Hepatocyte (in vitro differentiated cells): ENCODE data around the gene MYO1H. TPM values are rescaled to one million over a fixed set of nuclear protein-coding genes. Genes with fewer than 3 reads are reported as not detected.

ENCODE experiments used
- DNase-seq: peaks from one replicate; pipeline ENCODE4 v3.0.0-alpha.2; 2016; ENCODE audit warnings: low spot score
- H2AFZ ChIP-seq: fragments of 200-600 bp; sonication (generic); 2 replicates; pipeline ENCODE4 v1.6.0; 2016; ENCODE audit warnings: antibody characterized with exemption, mild to moderate bottlenecking
- H3K27ac ChIP-seq: fragments of 200-600 bp; sonication (generic); 2 replicates; pipeline ENCODE4 v1.5.1; 2016; ENCODE audit warnings: mild to moderate bottlenecking
- H3K27me3 ChIP-seq: fragments of 200-600 bp; sonication (generic); 2 replicates; pipeline ENCODE4 v1.6.1; 2016
- H3K36me3 ChIP-seq: fragments of 200-600 bp; sonication (generic); replicated peaks from 2 replicates; pipeline ENCODE4 v1.5.1; 2016; ENCODE audit warnings: low read depth; ENCODE audit not compliant: insufficient read depth
- H3K4me1 ChIP-seq: fragments of 200-600 bp; sonication (generic); 2 replicates; pipeline ENCODE4 v1.5.1; 2016; ENCODE audit warnings: mild to moderate bottlenecking, moderate library complexity; ENCODE audit not compliant: insufficient read depth
- H3K4me2 ChIP-seq: fragments of 200-600 bp; sonication (generic); 2 replicates; pipeline ENCODE4 v1.6.0; 2016
- H3K4me3 ChIP-seq: fragments of 200-600 bp; sonication (generic); 2 replicates; pipeline ENCODE4 v1.5.1; 2016; ENCODE audit warnings: mild to moderate bottlenecking
- H3K79me2 ChIP-seq: fragments of 200-600 bp; sonication (generic); 2 replicates; pipeline ENCODE4 v1.6.0; 2017; ENCODE audit warnings: mild to moderate bottlenecking
- H3K9me2 ChIP-seq: fragments of 200-600 bp; sonication (generic); replicated peaks from 2 replicates; pipeline ENCODE4 v1.6.0; 2017; ENCODE audit warnings: mild to moderate bottlenecking; ENCODE audit not compliant: insufficient read depth
- H3K9me3 ChIP-seq: fragments of 200-600 bp; sonication (generic); 2 replicates; pipeline ENCODE4 v1.5.1; 2016; ENCODE audit warnings: low read depth, mild to moderate bottlenecking
- H4K20me1 ChIP-seq: fragments of 200-600 bp; sonication (generic); 2 replicates; pipeline ENCODE4 v1.6.0; 2016; ENCODE audit warnings: mild to moderate bottlenecking; ENCODE audit not compliant: insufficient read depth, poor library complexity, severe bottlenecking
- EZH2 ChIP-seq: fragments of 200-600 bp; sonication (generic); IDR thresholded peaks from 2 replicates; pipeline ENCODE4 v1.6.1; 2016; ENCODE audit warnings: antibody characterized with exemption, mild to moderate bottlenecking, borderline replicate concordance
- EZH2phosphoT487 ChIP-seq: fragments of 200-600 bp; sonication (generic); IDR thresholded peaks from one replicate; pipeline ENCODE4 v1.6.1; 2018; ENCODE audit warnings: antibody characterized with exemption, mild to moderate bottlenecking, low read depth, moderate library complexity; ENCODE audit not compliant: unreplicated experiment, severe bottlenecking
- WGBS: methylation state at CpG from one replicate; pipeline ENCODE4 v1.1.6; 2016; ENCODE audit warnings: low lambda C conversion rate; ENCODE audit errors: missing lambda C conversion rate; 5-methylcytosine and 5-hydroxymethylcytosine counted together
- polyA plus RNA-seq: library from polyadenylated mRNA; unstranded; fragments of >200 nt; fragmentation: Nextera tagmentation; extraction: Ambion mirVana; gene quantifications from 2 replicates; pipeline ENCODE4 v1.2.1, GENCODE V29; 2016
- total RNA-seq: library from RNA; depleted of rRNA; stranded (reverse); fragments of >200 nt; gene quantifications from 2 replicates; pipeline ENCODE4 v1.2.3, GENCODE V29; 2014
- TF ChIP-seq, protein P1 (sequence below): fragments of 200-600 bp; sonication (generic); IDR thresholded peaks from 2 replicates; pipeline ENCODE4 v1.5.1; 2016; ENCODE audit warnings: antibody characterized with exemption, mild to moderate bottlenecking; ENCODE audit not compliant: poor library complexity

MYO1H gene
- total and polyA plus RNA-seq, 2 experiments from 2014 or later = not detected

DNA sequence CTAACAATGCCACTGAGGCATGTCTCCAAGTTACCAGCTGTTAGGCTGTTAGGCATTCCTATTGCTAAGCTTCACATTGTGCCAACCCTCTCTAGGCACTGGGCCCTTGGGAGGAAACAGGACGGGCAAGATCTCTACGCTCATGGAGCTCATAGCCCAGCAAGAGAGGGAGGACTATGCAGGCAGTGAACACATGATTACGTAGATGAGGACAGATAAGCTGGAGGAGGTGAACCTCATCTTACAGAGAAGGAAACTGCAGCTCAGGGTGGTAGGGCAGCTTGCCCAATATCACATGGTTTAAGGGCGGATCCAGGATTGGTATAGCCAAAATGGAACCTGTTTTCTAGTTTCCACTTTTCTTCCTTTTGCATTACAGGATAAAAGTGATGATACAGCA, 137.5 kb downstream of the MYO1H start:
- H3K36me3 ChIP-seq = no peaks in the 10 kb centered on the region

DNA sequence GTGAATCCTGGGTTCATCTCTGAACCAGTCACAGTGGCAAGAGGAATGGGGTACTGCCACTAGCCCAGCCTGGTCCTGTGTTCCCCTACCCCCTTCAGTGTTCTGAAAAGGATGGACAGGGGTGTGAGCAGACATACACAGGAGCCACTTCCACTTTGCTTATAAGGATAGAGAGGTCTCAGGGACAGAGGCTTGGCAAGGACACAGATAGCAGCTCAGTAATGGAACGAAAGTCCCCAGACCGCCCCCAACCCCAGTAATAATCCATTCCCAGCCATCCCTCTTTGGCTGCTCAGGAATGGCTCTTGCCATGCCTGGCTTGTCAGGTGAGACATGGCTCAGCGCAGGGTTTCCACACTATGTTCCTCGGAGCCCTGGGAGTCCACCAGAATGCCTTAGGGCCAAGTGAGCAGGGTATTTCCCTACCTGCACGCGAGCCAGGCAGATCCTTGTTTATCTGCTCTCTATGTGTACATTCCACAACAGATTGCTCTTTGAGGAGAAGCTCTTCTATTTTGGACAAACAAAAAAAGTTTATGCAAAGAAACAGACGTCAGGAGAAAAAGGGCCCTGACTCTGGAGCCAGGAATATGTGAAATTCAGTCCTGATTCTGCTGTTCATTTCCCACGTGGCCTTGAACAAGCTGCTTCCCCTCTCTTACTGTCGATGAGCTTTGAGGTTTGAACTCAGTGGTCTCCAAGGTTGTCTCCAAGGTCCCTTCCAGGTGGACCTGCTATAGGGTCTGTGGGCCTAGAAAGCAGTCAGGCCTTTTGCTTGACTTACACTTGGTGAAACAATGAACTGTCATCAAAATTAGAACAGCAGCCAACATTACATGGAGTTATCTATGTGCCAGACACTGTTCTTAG, 139.7 kb downstream of the MYO1H start:
- WGBS = 95% methylated on average over 9 of the region's 9 CpGs
- Histone ChIP-seq H3K4me2 (no peak overlapping the region), H3K36me3 (no peaks in the 10 kb centered on the region), H4K20me1 (no peaks in the 10 kb centered on the region), H3K9me2 (no peaks in the 10 kb centered on the region), H3K27me3 (no peaks in the 10 kb centered on the region), H2AFZ (no peak overlapping the region), H3K79me2 (no peaks in the 10 kb centered on the region), H3K9me3 (no peaks in the 10 kb centered on the region), H3K4me1 (no peaks in the 10 kb centered on the region), H3K27ac (no peak overlapping the region), H3K4me3 (no peak overlapping the region)
- no peak for TF ChIP-seq EZH2phosphoT487
- no peak for TF ChIP-seq EZH2
- TF ChIP-seq, protein P1, sequence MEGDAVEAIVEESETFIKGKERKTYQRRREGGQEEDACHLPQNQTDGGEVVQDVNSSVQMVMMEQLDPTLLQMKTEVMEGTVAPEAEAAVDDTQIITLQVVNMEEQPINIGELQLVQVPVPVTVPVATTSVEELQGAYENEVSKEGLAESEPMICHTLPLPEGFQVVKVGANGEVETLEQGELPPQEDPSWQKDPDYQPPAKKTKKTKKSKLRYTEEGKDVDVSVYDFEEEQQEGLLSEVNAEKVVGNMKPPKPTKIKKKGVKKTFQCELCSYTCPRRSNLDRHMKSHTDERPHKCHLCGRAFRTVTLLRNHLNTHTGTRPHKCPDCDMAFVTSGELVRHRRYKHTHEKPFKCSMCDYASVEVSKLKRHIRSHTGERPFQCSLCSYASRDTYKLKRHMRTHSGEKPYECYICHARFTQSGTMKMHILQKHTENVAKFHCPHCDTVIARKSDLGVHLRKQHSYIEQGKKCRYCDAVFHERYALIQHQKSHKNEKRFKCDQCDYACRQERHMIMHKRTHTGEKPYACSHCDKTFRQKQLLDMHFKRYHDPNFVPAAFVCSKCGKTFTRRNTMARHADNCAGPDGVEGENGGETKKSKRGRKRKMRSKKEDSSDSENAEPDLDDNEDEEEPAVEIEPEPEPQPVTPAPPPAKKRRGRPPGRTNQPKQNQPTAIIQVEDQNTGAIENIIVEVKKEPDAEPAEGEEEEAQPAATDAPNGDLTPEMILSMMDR = no peak
- DNase-seq = no peak

More for the DNA sequence above, 137.5 kb downstream of the MYO1H start:
- H3K4me3 ChIP-seq = no peak overlapping the region
- no peaks in the 10 kb centered on the region for H4K20me1 ChIP-seq
- H3K9me2 ChIP-seq = no peaks in the 10 kb centered on the region
- WGBS = 85% methylated on average over 4 of the region's 4 CpGs
- peaks cover 4% of the 10 kb centered on the region for H3K79me2 ChIP-seq
- no peak overlapping the region for H3K27ac ChIP-seq
- H3K9me3 ChIP-seq = no peaks in the 10 kb centered on the region
- DNase-seq = no peak
- H3K27me3 ChIP-seq = no peaks in the 10 kb centered on the region
- TF ChIP-seq EZH2 (no peak), EZH2phosphoT487 (no peak)
- TF ChIP-seq, protein P1 = no peak
- no peak overlapping the region for H3K4me2 ChIP-seq
- no peak overlapping the region for H2AFZ ChIP-seq
- H3K4me1 ChIP-seq = no peaks in the 10 kb centered on the region

GRCh38 chr12:109488051-109488665, 140.5 kb downstream of the MYO1H start:
- H3K9me3 ChIP-seq = no peaks in the 10 kb centered on the region
- no peaks in the 10 kb centered on the region for H3K4me1 ChIP-seq
- no peaks in the 10 kb centered on the region for H4K20me1 ChIP-seq
- no peaks in the 10 kb centered on the region for H3K9me2 ChIP-seq
- no peak for DNase-seq
- H3K4me3 ChIP-seq = no peak overlapping the region
- H3K27ac ChIP-seq = no peak overlapping the region
- H3K79me2 ChIP-seq = no peaks in the 10 kb centered on the region
- no peaks in the 10 kb centered on the region for H3K36me3 ChIP-seq
- no peak overlapping the region for H2AFZ ChIP-seq
- TF ChIP-seq, protein P1 = no peak
- TF ChIP-seq EZH2 (no peak), EZH2phosphoT487 (no peak)
- no peak overlapping the region for H3K4me2 ChIP-seq
- 86% methylated on average over 7 of the region's 7 CpGs for WGBS
- H3K27me3 ChIP-seq = no peaks in the 10 kb centered on the region
